HG03139 (cell line): Measurements from ENCODE around the gene EXOC5.
A peak's percentile ranks its signal among the peaks of the same experiment; 100 is the strongest.
"Not testable (repeated sequence)": the region's sequence is repeated elsewhere in the genome, so short reads cannot be mapped to it uniquely, and the experiment has no call there.

ENCODE experiments used
- ATAC-seq: cut with Tn5 transposase; IDR thresholded peaks from one replicate; pipeline ENCODE4 v1.9.1; 2021; ENCODE audit not compliant: unreplicated experiment

The EXOC5 gene

DNA sequence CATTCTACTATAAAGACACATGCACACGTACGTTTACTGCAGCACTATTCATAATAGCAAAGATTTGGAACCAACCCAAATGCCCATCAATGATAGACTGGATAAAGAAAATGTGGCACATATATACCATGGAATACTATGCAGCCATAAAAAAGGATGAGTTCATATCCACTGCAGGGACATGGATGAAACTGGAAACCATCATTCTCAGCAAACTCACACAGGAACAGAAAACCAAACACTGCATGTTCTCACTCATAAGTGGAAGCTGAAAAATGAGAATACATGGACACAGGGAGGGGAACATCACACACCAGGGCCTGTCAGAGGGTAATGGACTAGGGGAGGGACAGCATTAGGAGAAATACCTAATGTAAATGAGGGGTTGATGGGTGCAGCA is 10.5 kb downstream of the EXOC5 start:
- not testable (repeated sequence) for ATAC-seq

DNA sequence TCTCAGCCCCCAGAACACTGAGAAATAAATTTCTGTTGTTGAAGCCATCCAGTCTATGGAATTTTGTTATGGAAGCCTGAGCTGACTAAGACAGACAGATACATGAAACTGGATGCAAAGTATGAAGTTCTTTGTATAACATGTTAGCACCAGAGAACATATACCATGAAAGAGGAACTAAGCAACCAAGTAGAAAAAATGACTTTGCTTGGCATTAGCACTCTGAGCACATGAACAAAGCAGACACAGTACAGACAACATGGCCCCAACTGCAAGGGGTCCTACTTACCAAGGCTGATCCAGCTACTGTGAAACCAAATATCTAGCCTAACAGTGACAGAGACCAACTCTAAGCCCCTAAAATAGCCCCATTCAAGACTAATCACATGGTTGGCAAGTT is 13.8 kb downstream of the EXOC5 start:
- peak; percentile 58 for ATAC-seq

DNA sequence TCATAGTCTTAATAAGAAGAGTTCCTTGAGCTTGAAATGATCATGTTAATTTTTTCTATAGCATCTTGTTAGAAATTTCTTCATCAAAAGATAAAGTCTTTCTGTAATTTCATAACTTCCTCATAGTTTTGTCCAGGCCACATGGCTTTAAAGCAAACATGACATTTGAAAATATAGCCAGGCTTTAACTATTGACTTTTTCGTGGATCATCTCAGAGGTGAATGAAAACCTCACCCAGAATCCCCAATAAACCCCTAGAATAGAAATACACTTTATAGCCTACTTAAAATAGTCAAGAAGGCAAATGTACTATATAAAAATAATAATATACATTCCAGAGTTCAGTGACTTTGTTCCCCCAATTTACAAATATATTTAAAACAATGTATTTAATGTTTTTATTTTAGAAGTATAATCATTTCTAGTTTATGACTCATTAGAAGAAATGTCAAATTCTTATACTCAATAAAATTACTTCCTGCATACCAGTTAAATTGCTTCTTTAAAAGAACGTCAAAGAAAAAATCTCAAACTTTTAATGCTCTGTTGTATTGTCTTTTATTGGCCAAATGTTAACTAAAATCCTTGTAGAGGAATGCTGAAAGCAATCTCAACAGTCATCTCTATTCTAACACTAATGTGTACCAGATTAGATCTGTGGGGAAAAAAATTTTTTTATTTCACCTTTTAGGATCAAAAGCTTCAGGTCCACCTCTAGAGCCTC is 21.6 kb downstream of the EXOC5 start:
- ATAC-seq: no peak

DNA sequence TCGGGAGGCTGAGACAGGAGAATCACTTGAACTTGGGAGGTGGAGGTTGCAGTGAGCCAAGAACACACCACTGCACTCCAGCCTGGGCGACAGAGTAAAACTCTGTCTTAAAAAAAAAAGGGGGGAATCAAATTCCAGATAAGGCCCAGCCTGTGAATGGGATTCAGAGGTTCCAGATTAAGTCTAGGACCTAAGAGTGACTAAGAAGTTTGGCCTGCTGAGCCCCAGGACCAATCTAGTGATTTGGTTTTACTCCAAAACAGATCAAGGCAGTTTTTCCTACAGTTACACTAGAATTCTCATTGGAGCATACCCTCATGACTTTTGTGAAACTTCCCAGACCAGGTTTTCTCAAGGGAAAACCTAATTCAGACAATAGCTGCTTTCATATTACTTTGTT is 22.8 kb downstream of the EXOC5 start:
- ATAC-seq: no peak

DNA sequence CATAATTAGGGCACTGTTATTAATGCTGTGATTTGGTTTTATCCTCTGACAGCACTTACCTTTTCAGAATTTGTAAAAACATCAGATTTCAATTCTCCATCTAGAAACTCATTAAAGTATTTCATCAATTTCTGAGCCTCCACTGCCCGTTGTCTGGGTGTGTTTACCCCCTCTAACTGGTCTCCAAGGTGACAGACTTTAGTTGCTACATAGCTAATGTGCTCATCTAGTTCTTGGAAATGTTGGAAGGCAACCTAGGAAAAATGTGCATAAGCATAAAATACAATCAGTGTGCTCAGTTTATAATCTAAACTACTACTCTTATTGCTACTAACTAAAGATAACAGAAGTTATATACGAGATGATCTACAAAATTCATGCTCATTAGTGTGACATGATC is 24.6 kb downstream of the EXOC5 start:
- ATAC-seq: no peak

DNA sequence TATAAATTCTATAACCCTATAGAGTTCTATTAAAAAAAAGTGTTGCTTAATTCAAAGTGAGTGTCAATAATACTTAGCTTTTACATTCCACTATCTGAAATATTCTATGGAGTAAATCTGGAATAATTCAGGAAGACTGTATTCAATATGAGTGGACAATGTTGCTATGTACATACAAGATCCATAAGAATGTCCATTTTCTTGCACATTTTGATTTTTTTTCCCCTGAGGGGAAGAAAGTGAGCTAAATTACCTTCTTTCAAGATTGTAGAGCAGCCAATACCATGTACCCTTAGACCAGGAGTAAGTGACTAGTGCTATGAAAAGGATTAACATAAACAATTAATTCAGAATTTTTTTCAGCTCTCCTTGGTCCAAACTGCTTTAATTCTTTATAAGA is 25.4 kb downstream of the EXOC5 start:
- no peak for ATAC-seq

DNA sequence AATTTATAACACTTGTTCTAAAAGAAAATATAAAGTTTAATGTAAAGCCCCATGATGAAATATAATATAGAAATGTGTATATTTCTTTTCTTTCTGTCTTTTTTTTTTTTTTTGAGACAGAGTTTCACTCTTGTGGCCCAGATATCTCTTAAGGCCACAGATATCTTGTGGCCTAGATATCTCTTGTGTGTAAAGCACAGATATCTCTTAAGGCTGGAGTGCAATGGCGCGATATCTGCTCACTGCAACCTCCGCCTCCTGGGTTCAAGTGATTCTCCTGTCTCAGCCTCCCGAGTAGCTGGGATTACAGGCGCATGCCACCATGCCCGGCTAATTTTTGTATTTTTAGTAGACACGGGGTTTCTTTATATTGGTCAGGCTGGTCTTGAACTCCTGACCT is 28.6 kb downstream of the EXOC5 start:
- ATAC-seq: not testable (repeated sequence)

DNA sequence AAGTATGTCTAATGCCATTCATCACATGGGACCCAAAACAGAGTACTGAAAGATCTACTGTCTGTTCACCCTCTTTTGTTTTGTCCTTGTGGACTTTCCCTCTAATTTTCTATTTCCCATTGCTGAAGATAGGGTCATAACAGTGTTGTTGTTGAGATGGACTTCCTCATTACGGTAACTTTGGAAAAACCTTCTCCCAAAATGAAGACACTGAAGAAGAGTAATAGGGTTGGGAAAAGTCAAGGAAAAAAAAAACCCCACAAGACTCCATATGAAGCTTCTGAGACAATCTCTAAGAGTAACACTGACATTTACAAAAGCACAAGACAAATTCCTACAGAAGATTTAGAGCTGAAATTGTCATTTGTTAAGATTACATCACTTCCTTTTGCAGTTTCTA is 36.7 kb downstream of the EXOC5 start:
- ATAC-seq: no peak

DNA sequence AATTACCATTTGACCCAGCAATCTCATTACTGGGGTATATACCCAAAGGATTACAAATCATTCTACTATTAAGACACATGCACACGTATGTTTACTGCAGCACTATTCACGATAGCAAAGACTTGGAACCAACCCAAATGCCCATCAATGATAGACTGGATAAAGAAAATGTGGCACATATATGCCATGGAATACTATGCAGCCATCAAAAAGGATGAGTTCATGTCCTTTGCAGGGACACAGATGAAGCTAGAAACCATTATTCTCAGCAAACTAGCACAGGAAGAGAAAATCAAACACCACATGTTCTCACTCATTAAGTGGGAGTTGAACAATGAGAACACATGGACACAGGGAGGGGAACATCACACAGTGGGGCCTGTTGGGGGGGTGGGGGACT is 40.4 kb downstream of the EXOC5 start:
- not testable (repeated sequence) for ATAC-seq

DNA sequence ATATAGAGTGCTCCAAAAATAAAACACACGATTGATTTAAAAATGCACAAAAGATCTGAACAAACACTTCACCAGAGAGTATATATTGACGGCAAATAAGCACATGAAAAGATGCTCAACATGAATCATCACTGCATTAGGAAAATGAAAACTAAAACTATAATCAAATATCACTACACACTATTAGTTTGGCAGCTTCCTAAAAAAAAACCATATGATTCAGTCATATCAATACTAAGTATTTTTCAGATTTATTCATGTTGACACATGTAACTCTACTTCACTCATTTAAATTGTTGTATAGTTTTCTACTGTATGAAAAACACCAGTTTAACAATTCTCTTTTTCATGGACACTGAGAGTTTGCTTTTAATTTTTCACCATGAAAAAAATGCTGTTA is 41.6 kb downstream of the EXOC5 start:
- no peak for ATAC-seq

DNA sequence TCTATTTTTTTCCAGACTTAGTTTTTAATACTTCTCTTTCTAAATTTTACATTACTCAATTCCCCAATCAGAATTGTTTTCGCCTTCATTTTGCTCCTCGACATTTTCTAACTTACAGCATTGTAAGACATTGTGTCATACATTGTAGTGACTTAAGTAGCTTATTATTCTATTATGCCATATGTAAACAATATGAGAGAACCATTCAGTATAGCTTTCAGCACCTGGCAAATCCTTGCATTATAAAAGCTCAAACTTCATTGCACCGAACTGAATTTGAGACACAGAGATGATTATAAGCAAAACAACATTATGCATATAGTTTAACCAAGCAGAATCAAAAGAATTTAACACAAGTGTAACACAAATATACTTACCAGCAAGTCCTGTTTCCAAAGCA is 46.8 kb downstream of the EXOC5 start:
- ATAC-seq: no peak

DNA sequence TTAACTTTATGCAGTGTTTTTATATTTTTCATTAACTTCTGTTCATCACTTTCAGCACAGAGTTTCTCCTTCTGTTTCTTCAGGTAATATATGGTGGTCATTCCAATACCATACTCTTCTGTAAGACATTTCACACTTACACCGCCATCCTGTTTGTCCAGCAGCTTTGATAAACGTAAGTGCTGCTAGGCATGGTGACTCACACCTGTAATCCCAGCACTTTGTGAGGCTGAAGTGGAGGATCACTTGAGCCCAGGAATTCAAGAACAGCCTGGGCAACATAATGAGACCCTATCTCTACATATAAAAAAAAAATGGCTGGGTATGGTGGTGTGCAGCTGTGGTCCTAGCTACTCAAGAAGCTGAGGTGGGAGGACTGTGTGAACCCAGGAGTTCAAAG is 55.8 kb downstream of the EXOC5 start:
- no peak for ATAC-seq

DNA sequence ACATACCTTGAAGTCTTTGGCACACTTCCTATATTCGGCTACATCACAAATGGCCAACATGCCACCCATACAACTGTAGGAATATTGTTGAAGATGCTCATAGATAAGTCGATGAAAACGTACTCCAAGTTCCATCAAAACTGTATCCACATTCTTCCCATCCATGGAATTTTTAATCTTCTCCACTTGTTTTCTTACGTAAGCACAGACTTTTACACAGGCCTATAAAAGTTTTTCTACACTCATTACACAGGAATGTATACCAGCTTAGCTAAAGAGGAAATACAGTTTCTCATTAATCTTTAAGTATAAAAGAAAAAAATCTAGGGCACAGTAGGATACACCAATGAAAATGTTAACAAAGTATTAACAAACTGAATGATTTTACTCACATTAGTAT is 59.1 kb downstream of the EXOC5 start:
- no peak for ATAC-seq

DNA sequence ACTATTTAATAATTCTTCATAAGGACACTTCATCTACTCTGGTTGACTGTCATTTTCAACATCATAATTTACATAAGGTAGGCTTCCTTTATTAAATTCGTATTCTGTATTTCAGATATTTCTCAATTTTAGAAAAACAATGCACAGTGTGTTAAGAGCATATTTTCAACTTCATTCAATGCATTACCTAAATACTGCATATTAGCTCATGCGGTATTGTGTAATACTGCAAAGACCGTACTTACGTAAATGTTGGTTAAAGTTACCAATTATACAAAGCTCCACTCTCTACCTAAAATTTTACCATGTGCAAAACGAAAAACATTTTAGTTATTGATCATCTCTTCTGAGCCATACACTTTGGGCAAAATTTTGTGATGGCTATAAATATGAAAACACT is 62.8 kb downstream of the EXOC5 start:
- ATAC-seq: no peak

DNA sequence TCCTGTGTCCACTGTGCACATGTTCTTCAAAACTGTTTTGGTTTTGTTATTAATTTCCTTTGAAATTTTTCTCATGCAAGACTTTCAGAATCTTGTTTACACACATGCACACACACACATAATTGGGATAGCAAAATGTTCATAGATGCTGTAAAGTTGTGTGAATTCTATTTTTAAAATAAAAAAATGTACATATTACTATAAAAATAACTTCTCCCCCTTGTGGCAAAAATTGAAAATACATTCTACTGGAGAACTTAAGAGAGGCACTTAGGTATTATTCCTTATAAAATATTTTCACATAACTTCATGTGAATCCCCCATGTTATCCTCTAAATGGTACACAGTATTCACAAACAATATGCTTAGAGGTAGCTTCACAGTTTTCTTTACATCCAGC is 66.0 kb downstream of the EXOC5 start:
- ATAC-seq: not testable (repeated sequence)

DNA sequence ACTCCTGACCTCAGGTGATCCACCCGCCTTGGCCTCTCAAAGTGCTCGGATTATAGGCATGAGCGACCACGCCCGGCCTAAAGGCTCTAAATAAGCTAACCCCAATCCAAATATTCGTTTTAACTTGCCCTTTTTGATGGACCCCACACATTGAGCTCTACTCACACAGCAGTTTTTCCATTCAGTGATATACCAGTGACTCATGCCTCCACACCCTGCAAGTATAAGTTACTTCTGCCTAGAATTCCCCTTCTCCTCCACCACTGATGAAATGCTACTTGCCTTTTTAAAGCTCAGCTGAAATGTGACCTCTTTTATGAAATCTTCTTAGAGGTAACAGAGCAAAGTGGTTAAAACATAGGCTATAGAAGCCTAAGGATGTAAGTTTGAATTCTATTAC is 68.8 kb downstream of the EXOC5 start:
- ATAC-seq: no peak

DNA sequence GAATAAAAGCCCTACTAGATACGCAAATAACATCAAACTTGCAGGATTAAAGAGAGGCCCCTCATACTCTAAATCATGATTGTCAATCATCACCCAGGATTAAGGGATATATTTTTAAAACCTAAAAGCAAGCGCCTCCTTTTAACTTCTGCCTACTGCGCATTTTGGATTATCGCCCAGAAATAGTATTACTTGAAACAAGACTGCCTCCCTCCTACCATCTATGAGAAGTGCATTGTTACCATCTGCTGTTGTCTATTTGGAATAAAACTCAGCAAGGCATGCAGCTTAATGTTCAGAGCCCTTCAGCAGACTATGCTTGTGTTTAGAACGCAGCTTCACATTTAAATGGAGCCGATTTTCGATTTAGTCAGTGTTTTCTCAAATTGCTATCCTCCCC is 79.6 kb downstream of the EXOC5 start:
- no peak for ATAC-seq

DNA sequence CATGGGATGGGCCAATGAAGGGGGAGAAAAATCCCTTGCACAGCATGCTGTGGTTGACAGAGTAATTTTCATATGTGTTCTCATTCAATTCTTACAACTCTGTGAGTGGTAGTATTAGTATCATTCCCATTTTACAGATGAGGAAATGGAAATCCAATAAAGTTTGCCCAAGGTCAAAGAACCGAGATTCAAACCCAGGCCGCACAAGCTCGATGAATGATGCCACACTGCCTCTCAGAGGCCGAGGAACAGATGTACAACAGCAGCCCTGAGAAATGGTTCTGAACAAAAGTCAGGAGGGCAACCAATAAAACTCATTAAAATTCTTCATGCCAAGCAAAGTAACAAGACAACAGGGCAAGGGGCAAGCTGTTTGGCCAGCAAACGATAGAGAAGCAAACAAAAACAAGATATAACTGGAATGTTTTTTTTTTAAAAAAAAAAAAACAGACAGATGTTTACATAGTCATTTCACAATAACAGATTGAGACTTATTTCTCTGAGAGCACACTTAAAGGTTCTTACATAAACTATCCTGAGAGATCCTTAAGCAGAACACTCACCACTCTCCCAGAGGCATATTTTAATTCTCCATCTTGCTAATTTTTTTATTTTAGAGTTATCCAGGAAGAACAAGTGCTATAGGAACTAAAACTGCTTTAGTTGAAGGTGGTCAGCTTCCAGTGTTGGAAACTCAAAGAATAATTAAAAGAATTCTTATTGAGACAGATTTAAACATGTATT is 85.8 kb downstream of the EXOC5 start:
- ATAC-seq: no peak

DNA sequence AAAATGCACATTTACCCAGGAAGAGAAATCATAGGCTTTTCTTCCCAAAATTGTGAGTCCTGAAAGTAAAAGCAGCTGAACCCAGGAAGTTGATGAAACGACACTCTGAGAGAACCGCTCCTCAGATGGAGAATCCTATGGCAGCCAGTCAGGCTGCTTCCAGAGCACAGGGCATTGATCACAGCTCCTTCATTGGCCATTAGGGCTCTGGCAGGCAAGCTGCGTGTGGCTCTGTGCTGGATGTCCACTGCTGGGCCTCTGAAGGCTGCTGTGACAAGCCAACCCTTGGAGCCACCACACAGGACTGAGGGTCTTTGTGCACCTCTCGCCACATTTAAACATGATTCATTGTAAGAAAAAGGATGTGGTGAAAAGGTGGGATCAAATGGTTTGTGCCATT is 89.4 kb downstream of the EXOC5 start:
- ATAC-seq: no peak

DNA sequence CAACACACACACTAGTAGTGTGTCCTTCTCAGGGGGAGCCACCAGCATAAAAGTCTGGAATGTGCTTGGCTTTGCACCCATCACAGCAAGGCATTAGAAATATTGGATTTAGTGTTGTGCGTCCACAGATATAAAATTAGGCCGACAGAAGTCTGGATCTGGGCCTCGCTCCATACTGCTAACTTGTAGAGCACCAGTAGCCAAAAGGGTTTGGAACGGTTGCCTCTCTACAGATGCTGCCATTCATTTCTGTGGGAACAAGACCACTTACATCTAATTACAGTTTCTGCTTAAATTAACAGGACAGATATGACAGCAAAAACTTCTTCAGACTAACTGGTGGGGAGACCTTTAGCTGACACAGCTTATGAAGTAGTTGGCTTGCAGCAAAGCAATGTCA is 94.2 kb downstream of the EXOC5 start:
- ATAC-seq: no peak

DNA sequence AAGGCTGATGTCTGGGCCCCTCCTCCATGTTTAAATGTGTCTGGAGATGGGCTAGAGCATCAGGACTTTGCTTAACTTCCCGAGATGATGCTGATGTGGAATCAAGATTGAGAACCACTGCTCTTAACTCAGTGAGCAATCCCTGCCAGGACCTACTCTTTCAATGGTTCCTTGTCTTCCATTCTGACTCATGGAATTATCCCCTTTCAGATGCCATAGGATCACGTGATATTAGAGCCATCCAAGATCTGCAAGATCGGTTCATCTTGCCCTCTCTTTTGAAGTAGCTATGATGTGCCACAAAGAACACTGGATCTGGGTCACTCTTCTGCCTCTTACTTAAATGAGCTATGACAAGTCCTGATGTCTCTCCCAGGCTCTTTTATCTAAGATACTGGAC is 96.8 kb downstream of the EXOC5 start:
- no peak for ATAC-seq

DNA sequence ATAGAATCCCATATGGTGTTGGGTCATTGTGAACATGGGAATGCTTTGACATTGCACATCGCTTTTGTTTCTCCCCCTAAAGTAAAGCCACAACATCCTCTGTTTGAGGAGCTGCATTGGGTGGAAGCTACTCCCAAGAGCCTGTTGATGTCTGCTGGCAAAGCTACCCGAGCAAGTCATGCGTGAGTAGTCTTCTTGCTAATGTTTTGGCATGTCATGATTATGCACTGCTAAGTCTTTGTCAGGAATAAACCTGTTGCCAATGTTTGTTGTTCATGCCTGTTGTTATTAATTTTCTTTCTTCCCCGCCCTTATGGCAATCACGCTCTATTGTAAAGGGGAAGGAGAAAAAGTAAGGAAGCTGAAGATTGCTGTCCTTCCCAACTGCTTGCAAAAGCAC is 97.3 kb downstream of the EXOC5 start:
- no peak for ATAC-seq

DNA sequence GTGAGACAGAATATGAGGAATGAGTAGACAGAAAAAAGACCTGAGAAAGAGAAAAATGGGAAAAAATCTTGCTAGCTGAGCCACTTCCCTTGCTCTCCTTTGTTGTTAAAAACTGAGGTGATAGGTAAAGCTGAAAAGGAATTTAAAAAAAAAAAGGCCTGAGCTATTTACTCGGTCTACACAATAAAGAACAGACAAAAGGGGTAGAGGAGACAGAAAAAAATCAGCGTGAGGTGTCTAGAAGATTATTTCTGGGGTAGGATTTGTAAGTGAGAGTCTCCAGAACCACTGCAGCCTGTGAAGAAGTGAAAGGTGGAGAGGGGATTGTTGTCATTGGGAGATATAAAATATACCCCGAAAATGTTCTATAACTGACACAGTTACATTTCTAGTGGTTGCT is 98.8 kb downstream of the EXOC5 start:
- no peak for ATAC-seq
